Activated CD4-positive, alpha-beta T cell treated with anti-CD3 and anti-CD28 coated beads, Interleukin-2, Interleukin-6, amounts not matched to agents 100 ng/mL and 50 ng/mL, durations not matched to agents 16 hours and 8 hours (primary cell): ENCODE measurements around the gene RAD9A.

ENCODE experiments used
- DNase-seq: peaks from one replicate; pipeline ENCODE4 v3.0.0-alpha.2; 2020

The RAD9A gene

DNA sequence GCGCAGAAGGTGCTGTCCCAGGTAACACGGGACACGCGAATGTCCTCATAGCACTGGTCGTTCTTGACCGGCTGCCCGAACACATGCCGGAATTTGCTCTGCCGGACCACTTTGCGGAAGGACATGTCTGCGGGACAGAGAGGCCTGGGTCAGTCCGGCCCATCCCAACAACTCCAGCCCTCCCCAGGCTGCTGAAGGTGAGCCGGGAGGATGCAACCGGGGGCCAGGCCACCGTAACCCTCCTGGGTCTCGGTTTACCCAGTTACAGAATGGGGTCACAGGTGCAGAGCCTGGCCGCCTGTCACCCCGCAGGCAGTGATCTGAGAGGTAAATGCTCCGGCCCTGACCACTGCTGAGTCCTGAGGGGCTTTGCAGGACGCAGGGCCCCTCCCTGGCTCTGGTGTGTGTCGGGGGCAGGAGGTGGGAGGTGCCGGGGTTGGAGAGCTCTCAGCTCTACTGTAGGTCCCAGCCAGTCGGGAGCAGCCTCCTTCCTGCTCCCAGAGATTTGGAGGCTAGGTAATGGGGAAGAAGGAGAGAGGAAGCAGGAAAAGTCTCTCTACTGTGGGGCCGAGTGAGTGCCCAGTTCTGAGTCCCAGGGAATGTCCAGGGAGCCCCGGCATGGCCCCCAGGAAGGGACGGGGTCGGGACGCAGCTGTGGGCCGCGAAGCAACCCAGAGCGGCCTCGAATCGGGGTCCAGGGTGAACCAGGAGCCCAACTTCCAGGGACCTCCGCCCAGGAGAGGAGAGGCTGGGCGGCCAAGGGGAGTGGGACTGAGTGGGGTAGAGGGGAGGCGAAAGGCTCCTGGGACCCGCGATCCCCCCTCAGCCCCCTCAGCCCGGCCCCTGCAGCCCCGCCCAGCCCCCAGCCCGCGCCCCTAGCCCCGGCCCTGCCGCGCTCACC, 51.0 kb downstream of the RAD9A start:
- DNase-seq: no peak

DNA sequence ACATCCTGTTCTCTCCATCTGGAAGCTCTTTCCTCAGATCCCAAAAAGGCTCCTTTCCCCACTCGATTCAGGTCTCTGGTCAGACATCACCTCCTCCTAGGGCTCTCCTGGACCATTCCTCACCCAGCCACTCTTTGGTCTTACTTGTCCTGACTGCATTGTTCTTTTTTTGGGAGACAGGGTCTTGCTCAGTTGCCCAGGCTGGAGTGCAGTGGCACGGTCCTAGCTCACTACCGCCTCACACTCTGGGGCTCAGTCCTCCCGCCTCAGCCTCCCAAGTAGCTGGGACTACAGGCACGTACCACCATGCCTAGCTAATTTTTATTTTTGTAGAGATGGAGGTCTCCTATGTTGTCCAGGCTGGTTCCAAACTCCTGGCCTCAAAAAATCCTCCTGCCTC, 53.7 kb downstream of the RAD9A start:
- no peak for DNase-seq
